ENCODE data around the gene RCOR2.
A peak's percentile ranks its signal among the peaks of the same experiment; 100 is the strongest.
"Not testable (repeated sequence)": the region's sequence is repeated elsewhere in the genome, so short reads cannot be mapped to it uniquely, and the experiment has no call there.

RCOR2 gene

GRCh38 chr11:63877658-63878241 lies 39.2 kb downstream of the RCOR2 start:
- no peak for DNase-seq (ENCODE audit: low spot score)

DNA sequence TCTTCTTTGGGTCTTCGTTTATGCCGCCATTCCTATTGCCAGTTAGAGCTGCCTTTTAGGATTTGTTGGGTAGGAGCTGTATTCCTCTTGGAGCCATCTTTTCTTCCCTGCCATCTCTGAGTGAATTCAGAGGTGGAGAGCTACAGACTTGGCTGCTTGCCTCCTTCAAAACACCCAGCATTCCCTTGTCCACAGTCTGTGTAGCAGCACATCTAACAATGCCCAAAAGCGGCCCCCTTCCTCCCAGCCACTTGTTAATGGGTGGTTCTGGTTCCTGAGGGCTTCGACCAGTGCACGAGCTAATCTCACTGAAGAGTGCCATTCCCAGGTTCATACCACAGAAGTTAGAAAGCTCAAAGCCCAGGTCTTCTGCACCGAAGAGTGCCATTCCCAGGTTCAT lies 40.3 kb downstream of the RCOR2 start:
- no peak for DNase-seq (ENCODE audit: low spot score)

- no peak for DNase-seq (ENCODE audit: low spot score)
Observed at GRCh38 chr11:63875506-63876065, 41.4 kb downstream of the RCOR2 start.

- DNase-seq (ENCODE audit: low spot score) = no peak
Observed at GRCh38 chr11:63874511-63874910, 42.5 kb downstream of the RCOR2 start.

DNA sequence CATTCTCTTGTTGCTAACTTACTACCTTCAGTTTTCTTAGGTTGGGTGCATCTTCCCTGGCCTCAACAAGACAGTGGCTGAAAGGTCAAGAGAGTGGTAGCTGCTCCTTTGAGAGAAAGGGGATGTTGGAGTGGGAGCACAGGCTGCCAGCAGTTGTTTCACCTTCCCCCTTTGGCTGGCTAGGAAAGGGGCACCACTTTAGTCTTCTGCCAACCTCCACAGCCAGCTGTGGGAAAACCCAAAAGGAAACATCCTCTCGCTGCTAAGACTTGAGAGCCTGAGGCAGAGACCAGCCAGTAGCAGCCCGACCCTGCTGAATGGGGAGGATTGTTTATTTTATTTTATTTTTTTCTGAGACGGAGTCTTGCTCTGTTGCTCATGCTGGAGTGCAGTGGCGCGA lies 43.7 kb downstream of the RCOR2 start:
- DNase-seq (ENCODE audit: low spot score) = no peak

GRCh38 chr11:63872800-63873197 lies 44.2 kb downstream of the RCOR2 start:
- no peak for DNase-seq (ENCODE audit: low spot score)

DNA sequence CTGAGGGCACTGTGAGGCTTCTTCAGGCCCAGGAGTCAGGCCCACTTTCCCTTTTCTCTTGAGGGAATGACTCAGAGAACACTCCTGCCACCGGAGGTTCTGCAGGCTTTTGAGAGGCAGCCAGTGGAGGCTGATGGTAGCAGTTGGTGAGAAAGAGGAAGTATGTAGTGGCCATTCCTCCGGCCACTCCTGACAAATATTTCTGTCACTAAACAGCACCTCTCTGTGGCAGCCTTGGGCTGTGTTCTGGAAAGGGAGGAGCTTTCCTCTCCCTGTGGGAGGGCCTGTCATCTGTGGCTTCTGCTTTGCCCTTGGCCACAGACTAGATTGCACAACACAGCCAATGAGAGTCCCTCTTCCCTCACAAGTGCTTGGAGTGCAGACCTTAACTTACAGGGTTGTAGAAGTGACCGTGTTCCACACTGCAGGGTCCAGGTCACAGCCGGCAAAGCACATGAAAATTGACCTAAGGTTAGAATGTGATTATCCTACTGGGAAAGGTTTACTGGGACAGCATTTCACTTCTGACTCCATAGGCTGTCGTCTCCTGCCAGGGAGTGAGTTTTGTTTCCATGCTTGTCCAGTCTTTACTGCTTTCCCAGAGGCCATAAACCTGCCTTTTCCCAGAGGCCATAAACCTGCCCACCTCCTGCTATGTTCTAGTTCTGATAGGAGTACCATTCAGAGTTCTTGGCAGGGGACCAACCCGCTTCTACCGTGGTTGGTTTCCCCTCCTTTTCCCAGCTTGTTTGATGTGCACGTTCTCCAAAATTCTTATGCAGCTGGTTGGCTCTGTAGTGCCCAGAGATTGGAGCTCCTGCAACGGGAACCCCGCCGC lies 44.8 kb downstream of the RCOR2 start:
- peak; percentile 90 for DNase-seq (ENCODE audit: low spot score)

DNA sequence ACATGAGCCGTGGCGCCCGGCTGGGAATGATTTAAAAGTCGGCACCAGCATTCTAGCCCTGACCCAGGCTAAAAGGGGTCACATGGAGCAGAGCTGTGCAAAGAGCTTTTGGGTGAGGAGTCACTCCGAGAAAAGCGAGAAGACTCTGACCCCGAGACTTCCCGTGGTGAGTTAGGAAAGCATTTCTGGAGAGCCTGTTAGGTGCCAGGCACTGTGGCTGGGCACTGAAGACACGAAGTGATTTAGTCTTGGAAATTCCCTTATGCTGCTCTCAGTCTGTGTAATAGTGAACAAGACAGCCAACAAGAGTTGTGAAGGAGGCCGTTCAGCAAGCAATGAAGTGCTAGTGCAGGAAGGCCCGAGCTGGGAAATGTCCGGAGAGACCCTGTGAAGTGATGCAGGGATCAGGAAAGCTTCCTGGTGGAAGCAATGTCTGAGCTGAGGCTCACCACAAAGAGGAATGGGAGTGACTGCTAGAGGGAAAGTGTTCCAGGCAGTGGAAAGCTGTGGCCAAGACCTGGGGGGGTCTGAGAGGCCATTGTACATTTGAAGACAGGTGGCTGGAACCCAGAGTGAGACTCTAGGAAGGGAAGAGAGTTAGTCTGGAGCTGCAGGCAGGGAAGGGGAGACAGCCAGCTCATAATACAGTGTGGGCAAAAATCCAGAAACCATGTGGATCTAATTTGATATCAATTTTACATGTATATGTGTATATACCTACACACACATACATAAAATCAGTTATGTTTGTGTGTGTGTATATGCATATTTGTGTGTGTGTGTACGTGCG lies 46.4 kb downstream of the RCOR2 start:
- DNase-seq (ENCODE audit: low spot score) = no peak

- no peak for DNase-seq (ENCODE audit: low spot score)
Observed at GRCh38 chr11:63869683-63870082, 47.3 kb downstream of the RCOR2 start.

GRCh38 chr11:63869171-63869591 lies 47.8 kb downstream of the RCOR2 start:
- no peak for DNase-seq (ENCODE audit: low spot score)

- no peak for DNase-seq (ENCODE audit: low spot score)
Observed at GRCh38 chr11:63868399-63869064, 48.4 kb downstream of the RCOR2 start.

GRCh38 chr11:63867511-63867910 lies 49.5 kb downstream of the RCOR2 start:
- no peak for DNase-seq (ENCODE audit: low spot score)

GRCh38 chr11:63866211-63866610 lies 50.8 kb downstream of the RCOR2 start:
- no peak for DNase-seq (ENCODE audit: low spot score)

GRCh38 chr11:63863620-63864019 lies 53.3 kb downstream of the RCOR2 start:
- not testable (repeated sequence) for DNase-seq (ENCODE audit: low spot score)

- no peak for DNase-seq (ENCODE audit: low spot score)
Observed at GRCh38 chr11:63862923-63863322, 54.0 kb downstream of the RCOR2 start.
